Liver (tissue), 9 donors: Measurements from ENCODE around the gene YBEY. TPM values are rescaled to one million over a fixed set of nuclear protein-coding genes. Genes with fewer than 3 reads are reported as not detected.

Source experiments
- DNase-seq: peaks from one replicate; pipeline ENCODE4 v3.0.0-alpha.2; 2017; ENCODE audit warnings: low spot score
- H3K27ac ChIP-seq, 2 donors: one replicate each; pipeline ENCODE4 v1.7.0; 2013; ENCODE audit warnings: inconsistent platforms in 2 of 2, low read length in 2 of 2, control low read depth in 1 of 2, low read depth in 1 of 2, mild to moderate bottlenecking in 1 of 2
- H3K27me3 ChIP-seq, 4 donors: one replicate each; pipeline versions ENCODE4 v1.6.1 to v1.7.0; 2013; ENCODE audit warnings: low read length in 3 of 4, inconsistent platforms in 1 of 4, mild to moderate bottlenecking in 1 of 4, moderate library complexity in 1 of 4; ENCODE audit not compliant: control insufficient read depth in 4 of 4, insufficient read depth in 4 of 4
- H3K36me3 ChIP-seq, 4 donors: one replicate each; pipeline versions ENCODE4 v1.6.1 to v1.7.0; 2013; ENCODE audit warnings: low read length in 3 of 4, mild to moderate bottlenecking in 3 of 4, low read depth in 1 of 4, moderate library complexity in 1 of 4; ENCODE audit not compliant: control insufficient read depth in 4 of 4, insufficient read depth in 3 of 4
- H3K4me1 ChIP-seq, 4 donors: one replicate each; pipeline versions ENCODE4 v1.6.1 to v1.7.0; 2013; ENCODE audit warnings: low read length in 3 of 4, mild to moderate bottlenecking in 3 of 4, moderate library complexity in 1 of 4; ENCODE audit not compliant: control insufficient read depth in 4 of 4, insufficient read depth in 4 of 4
- H3K4me3 ChIP-seq, 3 donors: one replicate each; pipeline versions ENCODE4 v1.6.1 to v1.7.0; 2013; ENCODE audit warnings: low read length in 3 of 3, control low read depth in 1 of 3, low read depth in 1 of 3, mild to moderate bottlenecking in 1 of 3
- H3K9ac ChIP-seq, 2 donors: one replicate each; pipeline ENCODE4 v1.7.0; 2013; ENCODE audit warnings: low read length in 2 of 2, mild to moderate bottlenecking in 2 of 2, moderate library complexity in 2 of 2, control low read depth in 1 of 2, low read depth in 1 of 2
- H3K9me3 ChIP-seq, 4 donors: one replicate each; pipeline versions ENCODE4 v1.6.1 to v1.7.0; 2013; ENCODE audit warnings: low read length in 3 of 4; ENCODE audit not compliant: control insufficient read depth in 4 of 4
- EGR1 ChIP-seq, 2 donors: IDR thresholded peaks; 2 replicates each; pipeline ENCODE4 v1.6.1; 2016 to 2018; ENCODE audit warnings: antibody characterized with exemption in 2 of 2, low read depth in 2 of 2
- FOXA1 ChIP-seq: IDR thresholded peaks from 2 replicates; pipeline ENCODE4 v1.6.1; 2016; ENCODE audit warnings: antibody characterized with exemption
- FOXA2 ChIP-seq: IDR thresholded peaks from 2 replicates; pipeline ENCODE4 v1.6.1; 2016; ENCODE audit warnings: antibody characterized with exemption
- GABPA ChIP-seq, 2 donors: IDR thresholded peaks in 1 of 2; conservative IDR thresholded peaks in 1 of 2; 2 replicates each; pipeline ENCODE4 v1.6.1; 2016; ENCODE audit warnings: antibody characterized with exemption in 2 of 2, mild to moderate bottlenecking in 1 of 2, moderate library complexity in 1 of 2
- HNF4A ChIP-seq, 2 donors: conservative IDR thresholded peaks; 2 replicates each; pipeline ENCODE4 v1.6.1; 2016; ENCODE audit warnings: antibody characterized with exemption in 2 of 2, mild to moderate bottlenecking in 2 of 2
- HNF4G ChIP-seq: IDR thresholded peaks from 2 replicates; pipeline ENCODE4 v1.6.1; 2016; ENCODE audit warnings: antibody characterized with exemption
- JUND ChIP-seq, 2 donors: IDR thresholded peaks; 2 replicates each; pipeline ENCODE4 v1.6.1; 2016; ENCODE audit warnings: antibody characterized with exemption in 2 of 2
- NR2F2 ChIP-seq: IDR thresholded peaks from 2 replicates; pipeline ENCODE4 v1.6.1; 2016; ENCODE audit warnings: antibody characterized with exemption
- RAD21 ChIP-seq, 2 donors: IDR thresholded peaks; 2 replicates each; pipeline ENCODE4 v1.6.1; 2016; ENCODE audit warnings: antibody characterized with exemption in 2 of 2, mild to moderate bottlenecking in 2 of 2
- RXRA ChIP-seq, 2 donors: IDR thresholded peaks; 2 replicates each; pipeline ENCODE4 v1.6.1; 2017 to 2018; ENCODE audit warnings: antibody characterized with exemption in 2 of 2, mild to moderate bottlenecking in 1 of 2
- SP1 ChIP-seq: IDR thresholded peaks from 2 replicates; pipeline ENCODE4 v1.6.1; 2018; ENCODE audit warnings: antibody characterized with exemption, mild to moderate bottlenecking
- TAF1 ChIP-seq: conservative IDR thresholded peaks from 2 replicates; pipeline ENCODE4 v1.6.1; 2016; ENCODE audit warnings: antibody characterized with exemption, mild to moderate bottlenecking
- YY1 ChIP-seq: IDR thresholded peaks from 2 replicates; pipeline ENCODE4 v1.6.1; 2016; ENCODE audit warnings: antibody characterized with exemption, mild to moderate bottlenecking
- WGBS: extraction: QIAGEN DNeasy Blood & Tissue Kit; methylation state at CpG from one replicate; pipeline ENCODE4 v1.1.7; 2013; 5-methylcytosine and 5-hydroxymethylcytosine counted together
- polyA plus RNA-seq, 2 donors: library from polyadenylated mRNA; stranded (reverse) in 1 of 2; unstranded in 1 of 2; fragments of 200-250 nt in 1 of 2; fragments of >200 nt in 1 of 2; fragmentation: Nextera tagmentation in 1 of 2; extraction: Ambion mirVana in 1 of 2; gene quantifications; one replicate each; pipeline versions ENCODE4 v1.2.1 to v1.2.3, GENCODE V29; 2013 to 2015
- total RNA-seq, 2 donors: library from RNA; depleted of rRNA; stranded (reverse); fragments of >200 nt; gene quantifications; one replicate each; pipeline ENCODE4 v1.2.3, GENCODE V29; 2014
- TF ChIP-seq, protein P1 (sequence below): fragments of 150-350 bp; IDR thresholded peaks from 2 replicates; pipeline ENCODE4 v1.5.1; 2017; ENCODE audit warnings: improper control_type of control experiment, low read depth, low read length; ENCODE audit not compliant: missing input control
- TF ChIP-seq, protein P2 (sequence below): IDR thresholded peaks from 2 replicates; pipeline ENCODE4 v1.6.1; 2016; ENCODE audit warnings: antibody characterized with exemption
- TF ChIP-seq, protein P3 (sequence below): IDR thresholded peaks from 2 replicates; pipeline ENCODE4 v1.6.1; 2016; ENCODE audit warnings: antibody characterized with exemption
- TF ChIP-seq, protein P4 (sequence below): IDR thresholded peaks from 2 replicates; pipeline ENCODE4 v1.6.1; 2016; ENCODE audit warnings: antibody characterized with exemption
- TF ChIP-seq, protein P5 (sequence below): IDR thresholded peaks from 2 replicates; pipeline ENCODE4 v1.6.1; 2016; ENCODE audit warnings: antibody characterized with exemption, mild to moderate bottlenecking
- donor health status: healthy.
- donor health status: healthy.
- donor health status: healthy.
- donor health status: healthy.
- donor health status: healthy.

Gene YBEY
- total and polyA plus RNA-seq, 4 donors, result 6.3 to 11.8 (median 10.0) TPM

DNA sequence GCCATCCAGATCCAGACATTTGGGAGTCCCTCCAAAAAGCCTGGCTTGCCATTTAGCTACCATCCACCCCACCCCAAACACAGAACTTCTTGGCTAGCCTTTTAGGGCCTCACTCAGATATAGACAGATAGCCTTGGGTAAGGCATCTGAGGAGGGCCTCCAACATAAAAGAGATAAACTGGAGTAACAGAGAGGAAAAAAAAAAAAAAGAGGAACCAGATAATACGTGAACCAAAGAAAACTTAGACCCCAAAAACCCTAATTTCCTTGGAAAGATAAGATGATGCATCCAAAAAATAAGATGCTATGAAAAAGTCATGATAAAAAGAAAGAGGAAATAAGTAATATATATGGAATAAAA, 37.7 kb upstream of the YBEY start:
- H3K9ac ChIP-seq, result no peak overlapping the region
- 86% methylated on average over 1 of the region's 1 CpG for WGBS

DNA sequence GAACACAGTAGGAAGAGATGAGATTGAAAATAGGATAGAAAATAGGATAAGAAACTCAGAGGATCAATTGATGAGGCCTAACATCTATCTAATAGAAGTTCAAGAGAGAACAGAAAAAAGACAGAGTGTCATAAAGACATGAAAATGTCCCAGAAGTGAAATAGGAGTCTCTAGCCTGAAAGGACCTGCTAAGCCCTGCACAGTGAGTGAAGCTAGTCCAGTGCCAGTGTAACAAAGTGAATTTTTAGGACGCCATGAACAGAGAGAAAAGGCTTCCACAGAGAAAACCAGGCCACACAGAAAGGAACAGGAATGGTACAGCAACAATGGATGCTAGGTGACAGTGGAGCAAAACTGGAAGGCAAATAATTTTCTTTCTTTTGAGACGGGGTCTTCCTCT, 37.3 kb upstream of the YBEY start:
- H3K36me3 ChIP-seq, result peaks cover 17 to 77% (median 59%) of the 10 kb centered on the region in 4 donors
- DNase-seq, result no peak
- H3K4me1 ChIP-seq, result peaks cover 0 to 6% (median 2%) of the 10 kb centered on the region in 4 donors
- no peak overlapping the region for H3K27ac ChIP-seq
- H3K9ac ChIP-seq, result no peak overlapping the region
- no peaks in the 10 kb centered on the region for H3K27me3 ChIP-seq
- H3K4me3 ChIP-seq, result no peak overlapping the region
- TF ChIP-seq NR2F2 (no peak), HNF4A (conservative IDR thresholded peaks at IDR 0.05) (no peak), FOXA1 (no peak), RAD21 (IDR thresholded peaks at IDR 0.05) (no peak), HNF4G (no peak), RXRA (IDR thresholded peaks at IDR 0.05) (no peak), GABPA (IDR thresholded peaks at IDR 0.05 in 1 of 2, conservative IDR thresholded peaks at IDR 0.05 in 1 of 2) (no peak), SP1 (no peak), FOXA2 (no peak), YY1 (no peak)
- TF ChIP-seq, protein P1, sequence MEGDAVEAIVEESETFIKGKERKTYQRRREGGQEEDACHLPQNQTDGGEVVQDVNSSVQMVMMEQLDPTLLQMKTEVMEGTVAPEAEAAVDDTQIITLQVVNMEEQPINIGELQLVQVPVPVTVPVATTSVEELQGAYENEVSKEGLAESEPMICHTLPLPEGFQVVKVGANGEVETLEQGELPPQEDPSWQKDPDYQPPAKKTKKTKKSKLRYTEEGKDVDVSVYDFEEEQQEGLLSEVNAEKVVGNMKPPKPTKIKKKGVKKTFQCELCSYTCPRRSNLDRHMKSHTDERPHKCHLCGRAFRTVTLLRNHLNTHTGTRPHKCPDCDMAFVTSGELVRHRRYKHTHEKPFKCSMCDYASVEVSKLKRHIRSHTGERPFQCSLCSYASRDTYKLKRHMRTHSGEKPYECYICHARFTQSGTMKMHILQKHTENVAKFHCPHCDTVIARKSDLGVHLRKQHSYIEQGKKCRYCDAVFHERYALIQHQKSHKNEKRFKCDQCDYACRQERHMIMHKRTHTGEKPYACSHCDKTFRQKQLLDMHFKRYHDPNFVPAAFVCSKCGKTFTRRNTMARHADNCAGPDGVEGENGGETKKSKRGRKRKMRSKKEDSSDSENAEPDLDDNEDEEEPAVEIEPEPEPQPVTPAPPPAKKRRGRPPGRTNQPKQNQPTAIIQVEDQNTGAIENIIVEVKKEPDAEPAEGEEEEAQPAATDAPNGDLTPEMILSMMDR, result no peak
- TF ChIP-seq, protein P2, sequence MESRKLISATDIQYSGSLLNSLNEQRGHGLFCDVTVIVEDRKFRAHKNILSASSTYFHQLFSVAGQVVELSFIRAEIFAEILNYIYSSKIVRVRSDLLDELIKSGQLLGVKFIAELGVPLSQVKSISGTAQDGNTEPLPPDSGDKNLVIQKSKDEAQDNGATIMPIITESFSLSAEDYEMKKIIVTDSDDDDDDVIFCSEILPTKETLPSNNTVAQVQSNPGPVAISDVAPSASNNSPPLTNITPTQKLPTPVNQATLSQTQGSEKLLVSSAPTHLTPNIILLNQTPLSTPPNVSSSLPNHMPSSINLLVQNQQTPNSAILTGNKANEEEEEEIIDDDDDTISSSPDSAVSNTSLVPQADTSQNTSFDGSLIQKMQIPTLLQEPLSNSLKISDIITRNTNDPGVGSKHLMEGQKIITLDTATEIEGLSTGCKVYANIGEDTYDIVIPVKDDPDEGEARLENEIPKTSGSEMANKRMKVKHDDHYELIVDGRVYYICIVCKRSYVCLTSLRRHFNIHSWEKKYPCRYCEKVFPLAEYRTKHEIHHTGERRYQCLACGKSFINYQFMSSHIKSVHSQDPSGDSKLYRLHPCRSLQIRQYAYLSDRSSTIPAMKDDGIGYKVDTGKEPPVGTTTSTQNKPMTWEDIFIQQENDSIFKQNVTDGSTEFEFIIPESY, result no peak
- TF ChIP-seq, protein P3, sequence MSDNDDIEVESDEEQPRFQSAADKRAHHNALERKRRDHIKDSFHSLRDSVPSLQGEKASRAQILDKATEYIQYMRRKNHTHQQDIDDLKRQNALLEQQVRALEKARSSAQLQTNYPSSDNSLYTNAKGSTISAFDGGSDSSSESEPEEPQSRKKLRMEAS, result no peak
- TF ChIP-seq, protein P4, sequence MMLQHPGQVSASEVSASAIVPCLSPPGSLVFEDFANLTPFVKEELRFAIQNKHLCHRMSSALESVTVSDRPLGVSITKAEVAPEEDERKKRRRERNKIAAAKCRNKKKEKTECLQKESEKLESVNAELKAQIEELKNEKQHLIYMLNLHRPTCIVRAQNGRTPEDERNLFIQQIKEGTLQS, result no peak
- no peaks in the 10 kb centered on the region for H3K9me3 ChIP-seq
- 96% methylated on average over 2 of the region's 2 CpGs for WGBS

More for the DNA sequence above, 37.7 kb upstream of the YBEY start:
- Histone ChIP-seq H3K4me1 (peaks cover 0 to 6% (median 2%) of the 10 kb centered on the region in 4 donors), H3K27ac (no peak overlapping the region), H3K4me3 (no peak overlapping the region), H3K27me3 (no peaks in the 10 kb centered on the region), H3K9me3 (no peaks in the 10 kb centered on the region), H3K36me3 (peaks cover 21 to 77% (median 58%) of the 10 kb centered on the region in 4 donors)
- TF ChIP-seq NR2F2 (no peak), GABPA (IDR thresholded peaks at IDR 0.05 in 1 of 2, conservative IDR thresholded peaks at IDR 0.05 in 1 of 2) (no peak)
- no peak for DNase-seq

DNA sequence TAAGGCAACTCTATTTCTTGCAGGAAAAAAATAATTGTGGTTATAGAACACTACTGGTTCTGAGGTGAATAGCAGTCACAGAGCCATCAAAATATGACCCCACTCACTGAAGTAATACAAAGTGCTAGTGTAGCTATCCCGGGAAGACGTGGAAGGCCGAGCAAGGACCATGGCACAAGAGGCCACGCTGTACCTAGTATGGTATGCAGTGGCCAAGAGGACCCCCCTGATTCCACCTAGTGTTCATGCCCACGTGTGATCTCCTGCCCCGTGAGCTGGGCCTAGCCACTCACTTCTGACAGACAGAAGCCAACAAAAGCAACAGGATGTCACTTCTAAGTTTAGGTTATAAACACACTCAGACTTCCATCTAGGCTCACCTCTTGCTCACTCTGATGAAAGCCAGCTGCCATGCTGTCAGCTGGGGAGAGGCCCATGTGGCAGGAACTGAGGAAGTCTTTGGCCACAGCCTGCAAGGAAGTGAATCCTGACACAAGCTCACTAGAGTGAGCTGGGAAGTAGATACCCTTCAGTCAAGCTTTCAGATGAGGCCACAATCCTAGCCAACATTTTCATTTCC, 35.9 kb upstream of the YBEY start:
- DNase-seq, result no peak
- no peak for TF ChIP-seq EGR1 (IDR thresholded peaks at IDR 0.05; ENCODE audit: low read depth in 2 of 2)
- no peak for TF ChIP-seq HNF4A (conservative IDR thresholded peaks at IDR 0.05)
- TF ChIP-seq JUND (IDR thresholded peaks at IDR 0.05), result no peak
- no peak for TF ChIP-seq RXRA (IDR thresholded peaks at IDR 0.05)
- TF ChIP-seq, protein P3, result no peak
- no peak for TF ChIP-seq TAF1
- TF ChIP-seq, protein P5, sequence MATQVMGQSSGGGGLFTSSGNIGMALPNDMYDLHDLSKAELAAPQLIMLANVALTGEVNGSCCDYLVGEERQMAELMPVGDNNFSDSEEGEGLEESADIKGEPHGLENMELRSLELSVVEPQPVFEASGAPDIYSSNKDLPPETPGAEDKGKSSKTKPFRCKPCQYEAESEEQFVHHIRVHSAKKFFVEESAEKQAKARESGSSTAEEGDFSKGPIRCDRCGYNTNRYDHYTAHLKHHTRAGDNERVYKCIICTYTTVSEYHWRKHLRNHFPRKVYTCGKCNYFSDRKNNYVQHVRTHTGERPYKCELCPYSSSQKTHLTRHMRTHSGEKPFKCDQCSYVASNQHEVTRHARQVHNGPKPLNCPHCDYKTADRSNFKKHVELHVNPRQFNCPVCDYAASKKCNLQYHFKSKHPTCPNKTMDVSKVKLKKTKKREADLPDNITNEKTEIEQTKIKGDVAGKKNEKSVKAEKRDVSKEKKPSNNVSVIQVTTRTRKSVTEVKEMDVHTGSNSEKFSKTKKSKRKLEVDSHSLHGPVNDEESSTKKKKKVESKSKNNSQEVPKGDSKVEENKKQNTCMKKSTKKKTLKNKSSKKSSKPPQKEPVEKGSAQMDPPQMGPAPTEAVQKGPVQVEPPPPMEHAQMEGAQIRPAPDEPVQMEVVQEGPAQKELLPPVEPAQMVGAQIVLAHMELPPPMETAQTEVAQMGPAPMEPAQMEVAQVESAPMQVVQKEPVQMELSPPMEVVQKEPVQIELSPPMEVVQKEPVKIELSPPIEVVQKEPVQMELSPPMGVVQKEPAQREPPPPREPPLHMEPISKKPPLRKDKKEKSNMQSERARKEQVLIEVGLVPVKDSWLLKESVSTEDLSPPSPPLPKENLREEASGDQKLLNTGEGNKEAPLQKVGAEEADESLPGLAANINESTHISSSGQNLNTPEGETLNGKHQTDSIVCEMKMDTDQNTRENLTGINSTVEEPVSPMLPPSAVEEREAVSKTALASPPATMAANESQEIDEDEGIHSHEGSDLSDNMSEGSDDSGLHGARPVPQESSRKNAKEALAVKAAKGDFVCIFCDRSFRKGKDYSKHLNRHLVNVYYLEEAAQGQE, result no peak
- TF ChIP-seq NR2F2, result no peak
- no peak for TF ChIP-seq HNF4G
- TF ChIP-seq GABPA (IDR thresholded peaks at IDR 0.05 in 1 of 2, conservative IDR thresholded peaks at IDR 0.05 in 1 of 2), result no peak
- TF ChIP-seq YY1, result no peak
- peaks cover 0 to 6% (median 2%) of the 10 kb centered on the region in 4 donors for H3K4me1 ChIP-seq
- no peak overlapping the region for H3K9ac ChIP-seq
- no peak overlapping the region for H3K4me3 ChIP-seq
- no peak overlapping the region for H3K27ac ChIP-seq
- H3K36me3 ChIP-seq, result peaks cover 10 to 77% (median 53%) of the 10 kb centered on the region in 4 donors
- 94% methylated on average over 6 of the region's 6 CpGs for WGBS
- no peaks in the 10 kb centered on the region for H3K9me3 ChIP-seq
- H3K27me3 ChIP-seq, result no peaks in the 10 kb centered on the region
